ENCODE measurements around the gene PSMD4. TPM values are rescaled to one million over a fixed set of nuclear protein-coding genes. Genes with fewer than 3 reads are reported as not detected.
"Not testable (repeated sequence)": the region's sequence is repeated elsewhere in the genome, so short reads cannot be mapped to it uniquely, and the experiment has no call there.

The PSMD4 gene
- total RNA-seq (10 to 100 TPM; 53.7 to 83.6 (median 74.9) TPM), polyA plus RNA-seq (100 to 1,000 TPM in 1 of 2 donors, 10 to 100 TPM in 1; 95.0 to 104 TPM)

DNA sequence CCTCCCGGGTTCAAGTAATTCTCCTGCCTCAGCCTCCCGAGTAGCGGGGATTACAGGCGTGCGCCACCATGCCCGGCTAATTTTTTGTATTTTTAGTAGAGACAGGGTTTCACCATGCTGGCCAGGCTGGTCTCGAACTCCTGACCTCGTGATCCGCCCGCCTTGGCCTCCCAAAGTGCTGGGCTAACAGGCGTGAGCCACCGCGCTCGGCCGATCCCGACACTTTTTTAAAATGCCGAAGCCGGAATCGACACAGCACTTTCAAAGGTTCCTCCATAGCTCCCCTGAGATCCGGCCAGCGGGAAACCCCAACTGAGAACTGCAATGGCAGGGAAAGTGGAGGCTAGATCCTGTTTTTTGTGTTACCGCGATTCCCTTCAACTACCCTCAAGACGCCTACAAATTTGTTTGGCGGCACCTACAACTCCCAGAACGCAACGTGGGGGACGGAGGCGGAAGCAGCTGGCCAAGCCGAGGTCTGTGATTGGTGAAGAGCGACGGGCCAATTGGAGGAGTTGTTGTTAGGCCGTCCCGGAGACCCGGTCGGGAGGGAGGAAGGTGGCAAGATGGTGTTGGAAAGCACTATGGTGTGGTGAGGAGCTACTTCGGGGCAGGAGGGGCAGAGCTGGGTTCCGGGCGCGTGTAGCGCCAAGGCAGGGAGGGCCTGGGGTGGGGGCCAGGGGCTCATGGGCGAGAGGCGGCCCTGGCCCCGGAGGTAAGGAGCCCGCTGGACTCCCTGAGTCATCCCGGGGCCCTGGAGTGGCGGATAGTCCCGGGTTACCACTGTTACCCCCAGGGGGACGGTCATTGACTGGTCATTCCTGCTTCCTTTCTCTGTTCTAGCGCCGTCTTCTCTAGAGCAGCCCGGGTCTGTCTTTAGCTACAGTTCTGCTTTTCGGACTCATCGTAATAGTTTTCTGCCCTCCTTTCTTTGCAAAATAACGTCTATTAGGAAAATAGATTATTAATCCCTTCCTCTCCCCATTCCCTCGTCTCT lies at the start of gene PSMD4:
Gene PSMD4 (plus strand): TSS at position 518 of the 997 bp plus-strand sequence. CDS start 49 bp downstream, at position 567.
- peaks cover 0 to 8% (median 0%) of the 10 kb centered on the region in 3 donors for H3K4me1 ChIP-seq
- H3K27me3 ChIP-seq, result no peaks in the 10 kb centered on the region
- FAIRE-seq (peak; percentile 51), DNase-seq (peak; percentile 90 to 97 (median 94)), ATAC-seq (peak; percentile 98 to 99 (median 98))
- H3K36me3 ChIP-seq, result no peaks in the 10 kb centered on the region
- intact Hi-C loops (cut with DNase I), result loop anchor here in 2 of 3 donors (5.0 kb wide), 1 partner anchor 57 kb away; the partner anchor contains the start of gene PIP5K1A (in 2 of the 2)
- H3K9me3 ChIP-seq, result no peaks in the 10 kb centered on the region
- H3K27ac ChIP-seq, result peak within 1 kb of the TSS; percentile 63 to 76 (median 71)
- TF ChIP-seq, protein P1, sequence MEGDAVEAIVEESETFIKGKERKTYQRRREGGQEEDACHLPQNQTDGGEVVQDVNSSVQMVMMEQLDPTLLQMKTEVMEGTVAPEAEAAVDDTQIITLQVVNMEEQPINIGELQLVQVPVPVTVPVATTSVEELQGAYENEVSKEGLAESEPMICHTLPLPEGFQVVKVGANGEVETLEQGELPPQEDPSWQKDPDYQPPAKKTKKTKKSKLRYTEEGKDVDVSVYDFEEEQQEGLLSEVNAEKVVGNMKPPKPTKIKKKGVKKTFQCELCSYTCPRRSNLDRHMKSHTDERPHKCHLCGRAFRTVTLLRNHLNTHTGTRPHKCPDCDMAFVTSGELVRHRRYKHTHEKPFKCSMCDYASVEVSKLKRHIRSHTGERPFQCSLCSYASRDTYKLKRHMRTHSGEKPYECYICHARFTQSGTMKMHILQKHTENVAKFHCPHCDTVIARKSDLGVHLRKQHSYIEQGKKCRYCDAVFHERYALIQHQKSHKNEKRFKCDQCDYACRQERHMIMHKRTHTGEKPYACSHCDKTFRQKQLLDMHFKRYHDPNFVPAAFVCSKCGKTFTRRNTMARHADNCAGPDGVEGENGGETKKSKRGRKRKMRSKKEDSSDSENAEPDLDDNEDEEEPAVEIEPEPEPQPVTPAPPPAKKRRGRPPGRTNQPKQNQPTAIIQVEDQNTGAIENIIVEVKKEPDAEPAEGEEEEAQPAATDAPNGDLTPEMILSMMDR (IDR thresholded peaks at IDR 0.05), result no peak
- peak within 1 kb of the TSS; percentile 68 to 91 (median 86) for H3K4me3 ChIP-seq
- 8 to 9% methylated on average over 54 to 56 of the region's 56 CpGs for WGBS, 2 donors

DNA sequence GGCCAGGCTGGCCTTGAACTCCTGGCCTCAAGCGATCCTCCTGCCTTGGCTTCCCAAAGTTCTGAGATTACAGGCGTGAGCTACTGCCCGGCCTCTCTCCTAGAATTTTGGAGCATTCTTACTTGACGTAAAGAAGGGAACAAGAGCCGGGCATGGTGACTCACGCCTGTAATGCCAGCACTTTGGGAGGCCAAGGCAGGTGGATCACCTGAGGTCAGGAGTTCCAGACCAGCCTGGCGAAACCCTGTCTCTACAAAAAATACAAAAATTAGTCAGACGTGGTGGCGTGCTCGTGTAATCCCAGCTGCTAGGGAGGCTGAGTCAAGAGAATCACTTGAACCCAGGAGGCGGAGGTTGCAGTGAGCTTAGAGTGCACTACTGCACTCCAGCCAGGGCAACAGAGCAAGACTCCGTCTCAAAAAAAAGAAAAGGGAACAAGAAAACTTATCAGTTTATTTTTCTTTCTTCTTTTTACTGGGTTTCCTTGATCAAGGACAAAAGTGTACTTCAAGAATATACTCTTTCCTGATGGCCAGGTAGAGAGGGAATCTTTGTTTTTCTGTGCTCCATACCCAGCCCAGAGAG lies 49.1 kb upstream of the PSMD4 start:
- H3K36me3 ChIP-seq; ATAC-seq; DNase-seq; H3K27ac ChIP-seq; H3K4me3 ChIP-seq; H3K9me3 ChIP-seq; H3K27me3 ChIP-seq; intact Hi-C loops (cut with DNase I); FAIRE-seq; H3K4me1 ChIP-seq: not testable (repeated sequence)
- 94 to 97% methylated on average over 11 to 12 of the region's 12 CpGs for WGBS, 2 donors

DNA sequence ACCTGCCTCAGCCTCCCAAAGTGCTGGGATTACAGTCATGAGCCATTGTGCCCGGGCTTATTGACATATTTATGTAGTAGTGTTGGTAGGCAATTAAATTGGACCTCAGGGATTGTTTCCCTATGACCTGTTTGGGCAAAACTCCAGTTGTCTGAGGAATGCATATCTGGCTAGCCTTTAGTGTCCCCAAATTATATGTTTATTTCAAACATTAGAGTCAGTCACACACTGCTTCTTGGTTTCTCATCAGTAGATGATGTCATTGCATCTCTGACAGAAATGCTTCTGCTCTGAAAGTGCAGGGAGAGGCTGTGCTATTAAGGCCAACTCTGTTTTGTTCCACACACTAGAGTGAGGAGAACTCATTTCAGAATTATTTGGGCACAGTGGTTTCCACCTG lies 43.7 kb upstream of the PSMD4 start:
- Histone ChIP-seq H3K27ac (no peak overlapping the region), H3K36me3 (peaks cover 0 to 9% (median 0%) of the 10 kb centered on the region in 3 donors), H3K4me1 (no peaks in the 10 kb centered on the region), H3K27me3 (no peaks in the 10 kb centered on the region), H3K4me3 (no peak overlapping the region), H3K9me3 (no peaks in the 10 kb centered on the region)
- 64 to 68% methylated on average over 1 of the region's 1 CpG for WGBS, 2 donors
- ATAC-seq (no peak), FAIRE-seq (no peak), DNase-seq (no peak)
- intact Hi-C loops (cut with DNase I), result no loop called here
- TF ChIP-seq, protein P1 (IDR thresholded peaks at IDR 0.05), result no peak

DNA sequence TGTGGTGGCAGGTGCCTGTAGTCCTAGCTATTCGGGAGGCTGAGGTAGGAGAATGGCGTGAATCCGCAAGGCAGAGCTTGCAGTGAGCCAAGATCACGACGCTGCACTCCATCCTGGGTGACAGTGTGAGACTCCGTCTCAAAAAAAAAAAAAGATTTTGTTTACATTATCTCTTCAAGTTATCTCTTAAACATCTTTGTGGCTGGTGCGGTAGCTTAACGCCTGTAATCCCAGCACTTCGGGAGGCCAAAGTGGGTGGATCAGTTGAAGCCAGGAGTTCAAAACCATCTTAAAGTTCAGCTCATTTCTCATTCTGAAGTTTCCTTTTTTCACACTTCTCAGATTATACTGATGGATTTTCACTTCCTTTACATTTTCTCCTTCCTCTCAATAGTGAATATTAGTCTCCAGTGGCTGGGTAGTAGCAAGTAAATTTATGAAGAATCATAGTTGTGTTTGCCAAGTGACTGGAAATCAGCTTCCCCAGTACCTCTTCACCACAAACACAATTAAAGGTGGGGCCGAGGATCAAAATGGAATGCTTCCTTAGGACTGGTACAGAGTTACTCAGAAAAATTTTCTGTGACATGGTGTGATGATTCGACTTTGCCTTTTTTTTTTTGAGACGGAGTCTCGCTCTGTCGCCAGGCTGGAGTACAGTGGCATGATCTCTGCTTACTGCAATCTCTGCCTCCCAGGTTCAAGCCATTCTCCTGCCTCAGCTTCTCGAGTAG lies 42.4 kb upstream of the PSMD4 start:
- intact Hi-C loops (cut with DNase I), result no loop called here
- no peak for FAIRE-seq

More for the DNA sequence above, 42.4 kb upstream of the PSMD4 start:
- Histone ChIP-seq H3K4me3 (no peak overlapping the region), H3K9me3 (no peaks in the 10 kb centered on the region), H3K4me1 (peaks cover 0 to 7% (median 3%) of the 10 kb centered on the region in 3 donors), H3K27me3 (no peaks in the 10 kb centered on the region), H3K36me3 (peaks cover 0 to 8% (median 0%) of the 10 kb centered on the region in 3 donors), H3K27ac (no peak overlapping the region)
- DNase-seq (no peak), ATAC-seq (no peak)
- TF ChIP-seq, protein P1 (IDR thresholded peaks at IDR 0.05), result no peak
- WGBS, 2 donors, result 88% methylated on average over 15 of the region's 15 CpGs

Data from pancreas (tissue), 10 donors.